GM18511 (cell line): ENCODE measurements around the gene INPP5E.

Source experiments
- ATAC-seq: cut with Tn5 transposase; IDR thresholded peaks from one replicate; pipeline ENCODE4 v1.9.1; 2021; ENCODE audit warnings: mild to moderate bottlenecking, moderate library complexity; ENCODE audit not compliant: unreplicated experiment

The INPP5E gene

DNA sequence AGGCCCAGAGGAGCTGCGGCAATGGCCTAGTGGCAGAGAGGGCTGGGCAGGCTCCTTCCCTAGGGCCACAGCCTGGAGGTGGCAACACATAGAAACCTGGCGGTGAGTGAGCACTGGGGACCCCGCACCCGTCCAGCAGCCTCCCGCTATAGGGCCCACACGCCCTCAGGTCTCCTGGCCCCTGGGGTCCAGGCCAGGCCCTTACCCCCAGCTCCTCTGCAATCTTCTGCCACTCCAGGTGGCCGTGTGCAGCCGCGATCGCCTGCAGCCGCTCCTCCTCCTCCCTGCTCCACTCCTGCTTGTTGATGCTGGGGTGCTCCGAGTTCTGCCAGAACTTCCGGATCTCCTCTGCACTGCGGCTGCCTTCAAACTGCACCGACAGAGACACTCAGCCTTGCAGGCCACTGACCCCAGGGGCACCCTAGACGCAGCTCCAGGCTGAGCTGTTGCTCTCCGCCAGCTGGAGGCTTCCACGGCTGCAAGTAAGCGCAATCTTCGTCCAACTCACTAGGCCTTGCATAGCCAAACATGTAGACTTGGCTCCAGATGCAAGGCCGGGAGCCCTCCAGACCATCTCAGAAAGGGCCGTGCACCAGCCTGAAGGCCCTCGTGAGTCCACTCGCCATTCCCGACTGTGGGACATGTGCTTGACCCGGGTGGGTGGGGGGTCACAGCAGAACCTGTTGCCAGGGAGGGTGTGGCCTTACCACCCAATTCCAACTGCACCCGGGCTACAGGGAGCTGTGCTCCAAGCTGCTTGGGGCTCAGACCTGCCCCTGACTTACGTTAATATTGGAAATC is 47.7 kb downstream of the INPP5E start:
- no peak for ATAC-seq

- ATAC-seq = no peak
Observed at GRCh38 chr9:136389396-136389795, 50.2 kb downstream of the INPP5E start.

DNA sequence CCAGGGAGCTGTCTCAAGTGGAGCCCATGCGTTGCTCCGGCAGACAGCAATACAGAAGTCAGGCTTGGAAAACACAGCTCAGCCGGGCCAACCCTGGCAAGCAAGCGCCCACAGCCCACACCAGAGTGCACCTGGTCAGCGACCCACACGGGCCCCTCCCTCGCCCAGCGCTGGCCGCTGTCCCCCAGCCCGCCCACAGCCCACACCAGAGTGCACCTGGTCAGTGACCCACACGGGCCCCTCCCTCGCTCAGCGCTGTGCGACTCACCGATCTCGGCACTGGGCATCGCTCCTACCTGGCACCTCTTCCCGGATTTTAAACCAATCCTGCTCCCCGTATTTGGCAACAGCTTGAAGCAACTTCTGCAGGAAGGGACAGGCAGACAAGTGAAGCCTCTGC is 52.4 kb downstream of the INPP5E start:
- ATAC-seq = no peak

- no peak for ATAC-seq
Observed at GRCh38 chr9:136386018-136386417, 53.6 kb downstream of the INPP5E start.

GRCh38 chr9:136385015-136385414 is 54.6 kb downstream of the INPP5E start:
- no peak for ATAC-seq

GRCh38 chr9:136383436-136383835 is 56.2 kb downstream of the INPP5E start:
- no peak for ATAC-seq

- ATAC-seq = no peak
Observed at GRCh38 chr9:136381966-136382513, 57.6 kb downstream of the INPP5E start.

DNA sequence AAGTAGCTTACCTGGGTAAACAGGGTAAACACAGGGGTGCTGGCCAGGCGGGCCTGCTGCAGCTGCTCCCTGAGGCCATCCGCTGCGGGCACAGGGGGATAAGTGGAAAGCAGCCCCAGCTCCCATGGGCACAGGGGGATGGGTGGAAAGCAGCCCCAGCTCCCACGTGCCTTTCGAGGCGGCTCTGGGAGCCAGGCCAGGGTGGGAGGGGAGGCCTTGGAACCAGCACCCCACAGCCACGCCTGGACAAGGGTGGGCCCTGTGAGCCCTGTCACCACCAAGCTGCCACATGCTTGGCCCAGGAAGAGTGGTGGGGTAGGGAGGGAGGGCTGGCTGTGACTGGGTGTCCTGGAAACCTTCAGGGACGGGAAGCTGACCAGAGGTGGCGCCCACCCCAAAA is 58.3 kb downstream of the INPP5E start:
- no peak for ATAC-seq

DNA sequence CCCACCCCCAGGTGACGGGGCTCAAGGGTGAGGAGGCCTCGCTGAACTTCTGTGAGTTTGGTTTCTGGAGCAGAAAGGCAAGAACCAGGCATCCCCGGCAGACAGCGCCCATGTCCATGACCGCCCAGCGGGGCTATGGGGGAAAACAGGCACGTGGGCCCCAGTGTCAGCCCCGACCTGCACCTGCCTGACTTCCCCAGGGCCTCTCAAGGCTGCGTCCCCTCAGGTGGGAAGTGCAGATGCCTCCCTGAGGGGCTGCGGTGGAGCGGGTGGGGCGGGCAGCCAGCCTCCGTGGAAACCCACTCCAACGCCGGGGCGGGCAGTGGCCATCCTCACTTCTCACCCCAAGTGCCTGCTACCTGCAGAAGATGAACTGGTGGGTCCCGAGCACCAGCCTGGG is 59.3 kb downstream of the INPP5E start:
- no peak for ATAC-seq

DNA sequence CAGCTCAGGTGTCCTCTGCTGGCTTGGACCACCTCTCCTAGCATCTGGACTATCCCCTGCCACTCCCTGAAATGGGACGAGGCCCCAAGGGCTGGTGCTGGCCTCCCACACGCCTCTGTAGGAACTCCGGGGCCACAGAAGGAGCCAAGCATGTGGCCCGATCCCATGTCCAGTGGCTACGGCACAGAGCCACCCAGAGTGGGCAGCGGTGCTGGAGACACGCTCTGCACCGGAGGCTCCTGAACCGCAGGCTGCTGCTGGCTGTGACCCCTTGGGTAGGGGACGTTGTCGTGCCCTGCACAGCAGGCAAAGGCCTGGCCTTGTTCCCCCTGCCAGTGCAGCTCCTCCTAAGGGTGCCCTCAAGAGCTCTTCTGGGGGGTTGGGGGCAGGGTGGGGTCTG is 59.8 kb downstream of the INPP5E start:
- ATAC-seq = no peak

- ATAC-seq = no peak
Observed at GRCh38 chr9:136379401-136379800, 60.2 kb downstream of the INPP5E start.

- ATAC-seq = no peak
Observed at GRCh38 chr9:136379003-136379287, 60.7 kb downstream of the INPP5E start.
